NOMO-1 (cell line): Measurements from ENCODE around the gene REXO1.
A peak's percentile ranks its signal among the peaks of the same experiment; 100 is the strongest.

Experiments used
- DNase-seq, 2 experiments: peaks; one replicate each; lab custom pipeline; 2025; ENCODE audit not compliant: unreplicated experiment in 2 of 2; lab: John Stamatoyannopoulos, UW

REXO1 gene

DNA sequence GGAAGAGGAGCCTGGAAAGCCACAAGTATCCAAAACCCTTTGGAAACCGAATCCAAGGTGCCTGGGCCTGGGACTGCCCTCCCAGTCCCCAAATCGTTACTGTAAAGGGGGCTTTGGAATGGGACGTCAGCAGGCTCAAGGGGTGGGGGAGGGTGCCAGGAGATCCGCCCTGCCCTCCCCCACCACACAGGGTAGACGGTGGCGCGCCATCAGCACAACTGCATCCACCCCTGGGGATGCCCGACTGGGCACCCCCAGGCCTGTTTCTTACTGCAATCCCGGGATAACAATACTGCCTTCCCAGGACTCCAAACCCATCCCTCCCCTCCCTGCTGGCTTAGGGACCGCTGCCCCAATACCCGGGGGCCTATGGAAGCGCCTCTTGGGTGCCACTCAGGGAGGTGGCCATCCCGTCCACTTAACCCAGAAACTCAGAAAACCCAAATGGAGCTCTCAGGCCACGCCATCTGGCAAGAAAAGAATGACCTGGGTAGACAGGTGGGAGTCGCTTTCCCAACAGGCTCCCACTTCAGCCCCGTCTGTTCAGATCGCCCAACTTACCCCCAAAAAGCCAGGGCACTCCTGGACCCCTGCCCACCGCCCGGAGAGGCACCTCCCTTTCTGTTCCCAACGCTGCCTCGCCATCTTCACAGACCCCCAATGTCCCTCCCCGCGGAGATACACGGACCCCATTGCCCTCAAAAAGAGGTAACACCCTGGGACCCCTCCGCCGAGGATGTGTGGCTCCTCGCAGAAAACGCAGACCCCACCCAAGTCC, 12.7 kb upstream of the REXO1 start:
- no peak for DNase-seq

DNA sequence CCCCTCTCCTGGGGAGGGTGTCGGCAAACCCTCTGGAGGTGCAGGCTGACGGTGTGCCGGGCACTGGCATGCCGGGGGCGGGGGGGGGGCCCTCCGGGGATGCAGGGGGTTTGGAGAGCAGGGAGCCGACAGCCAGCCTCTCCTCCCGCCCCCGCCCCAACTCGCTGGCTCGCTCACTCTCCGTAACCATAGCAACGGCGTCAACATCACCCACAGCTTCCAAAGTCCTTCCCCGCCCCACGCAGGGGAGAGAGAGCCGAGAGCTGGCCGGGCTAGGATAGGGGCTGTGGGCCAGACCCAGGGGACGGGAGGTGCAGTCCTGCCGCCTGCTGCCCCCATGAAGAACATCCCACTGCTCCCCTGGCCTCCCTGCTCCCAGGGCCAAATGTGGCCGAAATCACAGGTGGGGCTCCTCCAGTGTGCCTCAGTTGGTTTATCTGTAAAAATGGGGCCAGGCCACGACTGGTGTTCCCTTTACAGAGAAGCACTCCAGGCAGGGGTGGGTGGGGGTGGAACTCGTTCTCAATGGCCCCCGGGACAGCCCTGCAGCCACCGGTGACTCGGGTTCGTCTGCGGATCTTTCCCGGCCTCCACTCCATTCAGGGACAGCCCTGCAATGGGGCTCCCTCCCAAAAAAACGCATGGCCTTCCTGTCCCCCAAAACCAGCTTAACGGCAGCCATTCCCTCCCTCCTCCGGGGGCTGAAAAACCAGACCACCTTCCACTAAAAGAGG, 11.9 kb upstream of the REXO1 start:
- DNase-seq, result no peak

DNA sequence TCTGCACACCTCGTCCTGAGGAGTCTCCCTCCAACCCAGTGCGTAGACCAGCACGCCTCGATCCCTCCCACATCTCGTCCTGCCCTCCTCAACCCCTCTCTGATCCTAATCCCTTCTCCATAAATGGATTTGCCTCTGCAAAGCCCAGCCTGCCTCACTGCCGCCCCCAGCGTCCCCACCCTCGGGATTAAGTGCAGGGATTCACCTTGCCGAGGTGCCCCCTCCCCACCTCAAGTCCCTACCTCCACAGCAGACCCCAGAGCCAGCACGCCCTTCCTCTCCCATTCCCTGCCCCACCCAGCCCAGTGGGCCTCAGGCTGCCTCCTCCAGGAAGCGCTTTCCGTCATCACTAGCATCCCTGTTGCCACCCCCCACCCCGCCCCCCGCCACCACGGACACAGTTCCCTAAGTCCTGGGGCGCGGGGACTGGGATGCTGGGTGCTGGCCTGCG, 11.1 kb upstream of the REXO1 start:
- DNase-seq, result no peak

DNA sequence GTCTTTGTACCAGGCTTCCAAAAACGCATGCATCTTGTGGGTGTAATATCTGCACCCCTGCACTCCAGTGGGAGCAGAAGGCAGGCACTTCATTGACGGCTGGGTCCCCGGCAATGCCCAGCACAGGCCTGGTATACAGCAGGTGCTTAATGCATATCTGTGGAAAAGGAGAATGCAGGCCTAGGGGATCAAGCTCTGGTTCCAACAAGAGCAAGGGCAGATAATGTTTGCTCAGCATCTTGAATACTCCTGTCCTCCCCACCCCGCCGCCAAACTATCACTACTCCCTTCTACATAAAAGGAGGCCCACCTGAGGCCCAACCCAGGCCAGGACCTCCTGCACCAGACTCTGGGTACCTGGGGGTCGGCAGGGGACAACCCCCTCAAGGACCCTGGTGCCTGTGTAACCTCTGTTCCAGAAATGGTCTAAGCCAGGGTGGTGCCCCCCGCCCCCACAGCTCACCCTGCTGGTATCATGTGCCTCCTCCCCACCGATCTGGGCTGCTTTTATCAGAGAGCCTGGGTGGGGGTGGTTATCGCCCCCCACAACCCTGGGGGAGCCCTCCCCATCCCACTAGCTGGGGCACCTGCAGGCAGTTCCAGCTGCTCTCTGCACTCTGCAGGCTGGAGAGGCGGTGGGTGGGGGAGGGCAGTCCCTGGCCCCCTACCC, 10.3 kb upstream of the REXO1 start:
- no peak for DNase-seq

DNA sequence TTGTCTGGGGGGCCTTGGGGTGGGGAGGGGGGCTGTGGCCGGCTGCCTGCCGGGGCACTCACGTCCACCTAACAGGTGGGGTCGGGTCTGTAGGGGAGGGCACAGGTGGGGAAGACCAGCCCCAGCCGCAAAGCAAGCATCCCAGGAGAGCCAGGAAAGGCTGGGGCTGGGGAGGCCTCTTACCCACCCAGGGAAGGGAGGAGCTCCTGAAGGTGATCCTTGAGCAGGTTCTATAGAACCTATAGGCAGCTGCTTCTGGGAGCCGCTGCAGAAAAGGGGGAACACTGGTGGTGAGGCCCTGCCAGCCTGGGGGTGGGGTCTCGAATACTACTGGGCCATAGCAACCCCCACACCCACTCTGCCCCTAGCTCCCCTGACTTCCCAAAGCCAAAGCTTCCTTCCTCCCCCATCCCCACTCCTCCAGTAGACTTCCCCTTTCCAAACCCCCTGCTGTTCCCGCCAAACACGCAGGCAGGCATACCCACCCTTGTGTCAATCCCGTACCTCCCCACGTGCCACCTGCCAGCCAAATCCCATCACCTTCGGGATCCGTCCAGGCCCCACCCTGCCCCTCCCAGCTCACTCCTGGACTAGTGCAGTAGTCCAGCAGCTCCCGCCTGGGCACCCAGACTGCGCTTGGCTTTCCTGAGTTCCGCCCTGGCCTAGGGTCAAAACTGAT, 9.5 kb upstream of the REXO1 start:
- no peak for DNase-seq

DNA sequence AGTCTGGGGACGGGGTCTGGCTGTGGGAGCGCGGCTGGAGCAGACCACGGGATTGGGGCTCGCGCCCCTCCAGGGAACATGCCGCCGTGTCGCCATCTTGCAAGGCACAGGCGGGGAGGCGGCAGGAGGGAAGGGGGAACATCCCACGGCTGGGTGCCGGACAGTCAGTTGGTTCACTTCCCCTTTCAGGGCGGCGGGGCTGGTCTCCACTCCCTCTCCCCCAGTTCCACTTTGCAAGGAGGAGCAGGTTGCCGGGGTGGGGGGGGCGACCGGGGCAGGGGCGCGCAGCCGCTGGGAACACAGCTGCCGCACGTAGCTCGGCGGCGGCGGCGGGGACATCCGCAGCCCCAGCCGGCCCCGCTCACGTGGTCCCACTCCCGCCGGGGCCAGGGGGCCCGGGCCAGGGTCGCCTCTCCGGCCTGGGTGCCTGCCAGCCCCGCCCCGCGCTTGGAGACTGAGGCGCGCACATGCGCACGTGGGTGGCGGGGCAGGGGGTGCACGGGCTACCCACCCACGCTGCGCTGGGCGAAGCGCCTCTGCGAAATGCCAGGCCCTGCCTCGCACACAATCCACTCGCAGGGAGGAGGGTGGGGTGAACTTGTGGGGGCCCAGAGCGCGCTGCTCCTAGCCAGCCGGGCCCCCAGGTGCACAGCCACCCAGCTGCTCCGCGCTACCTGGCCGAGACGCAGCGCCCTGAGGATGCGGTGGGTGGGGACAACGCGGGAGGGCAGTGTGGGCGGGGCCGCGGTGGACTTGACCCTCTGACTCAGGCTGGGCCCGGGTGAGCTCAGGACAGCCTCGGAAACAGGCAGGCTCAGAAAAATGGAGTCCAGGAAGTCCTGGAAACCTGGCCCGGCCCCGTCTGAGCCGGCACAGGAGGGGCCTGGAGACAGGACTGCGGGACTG, 8.7 kb upstream of the REXO1 start:
- DNase-seq, result peak; percentile 85 to 89

DNA sequence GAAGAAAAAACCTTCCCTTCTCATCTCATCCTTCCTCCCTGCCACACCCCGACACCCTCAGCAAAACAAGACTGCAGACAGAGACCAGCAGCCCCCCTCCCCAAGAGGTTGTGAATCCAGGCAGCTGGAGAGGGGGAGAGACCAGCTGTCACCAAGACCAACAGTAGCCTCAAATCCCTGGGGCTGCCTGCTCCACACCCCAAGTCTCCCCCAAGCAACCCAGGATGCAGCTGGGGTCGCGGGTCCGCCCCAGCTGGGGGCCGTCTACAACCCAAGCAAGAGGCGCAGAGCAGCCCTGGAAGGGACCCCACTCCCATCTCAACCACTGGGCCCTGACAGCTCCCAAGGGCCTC, 8.0 kb upstream of the REXO1 start:
- DNase-seq, result no peak

DNA sequence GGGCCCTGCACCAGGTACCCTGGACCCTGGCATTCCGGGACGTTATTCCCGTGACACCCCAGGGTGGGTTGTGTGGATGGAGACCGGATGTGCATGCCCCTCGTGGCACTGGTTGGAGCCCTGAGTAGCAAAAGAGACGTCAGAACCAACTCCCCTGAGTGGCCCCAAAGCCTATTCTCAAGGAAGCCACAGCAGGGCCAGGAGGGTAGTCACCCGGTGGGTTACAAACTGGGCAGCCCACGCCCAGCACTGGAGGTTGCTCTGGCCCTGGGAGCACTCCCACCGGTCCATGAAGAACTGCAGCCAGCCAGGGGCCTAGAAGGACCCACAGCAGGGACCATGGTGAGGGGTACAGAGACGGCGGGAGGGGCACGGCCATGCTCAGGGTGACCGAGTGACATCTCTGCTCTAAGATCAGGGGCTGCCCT, 7.6 kb upstream of the REXO1 start:
- peak in 1 of 2 experiments; percentile 27 for DNase-seq

DNA sequence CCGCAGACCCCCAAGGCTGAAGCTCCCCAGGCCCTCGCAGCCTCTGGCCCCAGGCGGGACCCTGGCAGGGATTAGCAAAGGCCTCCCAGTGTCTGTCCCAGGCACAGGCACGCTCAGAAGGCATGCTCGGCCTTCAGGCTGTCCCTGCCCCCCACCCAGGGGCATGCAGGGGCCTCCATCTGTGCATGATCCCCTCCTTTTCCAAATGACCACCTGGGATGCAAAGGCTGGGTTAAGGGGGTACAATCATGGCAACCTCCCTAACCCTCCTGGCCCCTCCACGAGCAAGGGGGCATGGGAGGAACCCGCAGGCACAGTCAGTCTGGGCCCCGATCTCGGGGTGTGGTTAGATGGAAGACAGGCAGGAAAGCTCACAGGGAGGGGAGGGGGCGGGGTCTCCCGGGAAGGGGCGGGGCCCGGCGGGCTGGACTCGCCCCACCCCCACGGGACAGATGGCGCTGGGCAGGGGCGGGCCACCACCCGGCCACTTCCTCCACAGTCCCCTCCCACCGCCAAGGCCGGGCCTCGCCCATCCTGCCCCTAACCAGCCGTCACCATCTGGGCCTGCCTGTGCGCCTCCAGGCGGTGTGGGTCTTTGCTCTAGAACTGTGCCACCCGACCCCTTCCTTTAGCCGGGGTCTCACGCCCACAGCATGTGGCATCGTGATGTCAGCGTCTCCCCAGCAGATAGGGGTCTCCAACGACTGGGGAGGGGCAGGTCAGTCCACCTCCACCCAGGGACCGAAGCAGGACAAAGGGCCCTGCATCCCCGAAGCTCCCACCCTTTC, 7.0 kb upstream of the REXO1 start:
- peak; percentile 88 to 94 for DNase-seq

DNA sequence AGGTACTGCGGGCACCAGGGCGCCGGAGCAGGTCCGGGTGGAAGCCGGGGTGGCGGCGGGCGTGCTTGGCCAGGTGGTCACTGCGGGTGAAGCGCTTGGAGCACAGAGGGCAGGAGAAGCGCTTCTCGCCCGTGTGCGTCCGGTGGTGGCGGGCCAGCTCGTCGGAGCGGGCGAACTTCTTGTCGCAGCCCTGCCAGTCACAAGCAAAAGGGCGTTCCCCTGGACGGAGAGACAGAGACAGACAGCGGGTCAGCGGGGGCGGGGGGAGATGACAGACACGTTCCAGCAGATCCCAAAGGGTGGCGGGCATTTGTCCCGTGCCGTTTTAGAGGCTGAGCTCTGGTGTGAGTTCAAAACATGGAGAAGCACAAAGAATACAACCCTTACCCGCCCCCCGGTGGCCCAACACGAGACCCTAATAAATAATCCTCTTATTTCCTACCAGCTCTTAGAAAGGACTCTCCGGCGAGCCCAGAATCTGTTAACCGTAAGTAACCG, 6.3 kb upstream of the REXO1 start:
- peak; percentile 58 to 59 for DNase-seq

DNA sequence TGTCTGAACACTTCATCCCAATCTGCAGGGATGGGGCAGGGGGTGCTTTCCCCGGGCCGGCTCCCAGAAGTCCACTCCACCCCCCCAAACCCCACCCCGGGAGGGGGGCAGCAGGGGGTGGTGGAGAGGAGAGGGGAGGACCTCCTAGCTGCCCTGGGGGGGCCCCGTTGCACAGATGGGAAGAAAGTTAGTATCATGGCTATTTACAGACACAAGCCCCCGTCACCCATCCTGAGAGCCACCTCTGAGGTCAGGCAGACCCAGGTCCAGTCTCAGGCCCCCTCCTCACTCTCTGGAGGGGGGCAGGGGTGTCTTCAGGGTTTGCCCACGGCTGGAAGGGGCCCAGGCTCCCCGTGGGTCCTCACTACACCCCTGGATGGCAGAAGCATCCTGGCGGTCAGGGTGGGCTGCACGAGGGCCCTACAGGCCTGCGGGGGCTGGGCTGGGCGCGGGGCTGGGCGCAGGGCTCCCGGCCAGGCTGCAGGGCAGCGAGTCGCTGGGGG, 5.8 kb upstream of the REXO1 start:
- DNase-seq, result no peak

DNA sequence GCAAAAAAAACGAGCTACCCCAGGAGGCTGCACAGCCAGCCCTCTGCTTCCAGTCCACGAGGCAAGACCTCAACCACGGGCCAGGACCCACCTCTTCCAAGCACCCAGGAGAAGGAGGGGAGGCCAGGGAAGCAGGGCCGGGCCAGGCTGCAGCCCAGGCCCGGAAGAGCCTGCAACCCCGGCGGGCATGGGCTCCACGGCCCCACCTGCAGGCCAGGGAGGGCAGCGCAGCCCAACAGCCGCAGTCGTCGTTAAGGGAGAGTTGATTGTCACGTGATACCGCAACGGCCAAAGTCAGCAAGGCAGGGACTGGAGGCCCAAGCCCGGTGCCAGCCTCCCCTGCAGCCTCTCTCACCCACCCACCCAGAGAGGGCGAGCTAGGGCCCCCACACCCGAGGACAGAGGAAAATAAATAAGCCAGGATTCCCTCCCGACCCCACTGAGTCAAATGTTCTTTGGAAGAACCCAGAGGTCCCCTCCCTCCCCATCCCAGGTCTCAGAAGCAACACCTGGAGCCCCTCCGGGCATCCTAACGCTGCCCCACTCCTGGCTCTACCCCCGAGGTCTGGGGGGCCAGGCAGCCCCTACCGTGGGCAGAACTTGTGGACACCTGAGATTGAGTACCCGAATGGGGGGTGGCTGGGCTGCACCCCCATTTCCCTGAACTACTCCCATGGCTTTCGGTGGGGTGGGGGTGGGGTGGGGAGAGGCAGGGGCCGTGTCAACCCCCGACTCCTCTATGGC, 5.2 kb upstream of the REXO1 start:
- peak; percentile 89 to 94 for DNase-seq

DNA sequence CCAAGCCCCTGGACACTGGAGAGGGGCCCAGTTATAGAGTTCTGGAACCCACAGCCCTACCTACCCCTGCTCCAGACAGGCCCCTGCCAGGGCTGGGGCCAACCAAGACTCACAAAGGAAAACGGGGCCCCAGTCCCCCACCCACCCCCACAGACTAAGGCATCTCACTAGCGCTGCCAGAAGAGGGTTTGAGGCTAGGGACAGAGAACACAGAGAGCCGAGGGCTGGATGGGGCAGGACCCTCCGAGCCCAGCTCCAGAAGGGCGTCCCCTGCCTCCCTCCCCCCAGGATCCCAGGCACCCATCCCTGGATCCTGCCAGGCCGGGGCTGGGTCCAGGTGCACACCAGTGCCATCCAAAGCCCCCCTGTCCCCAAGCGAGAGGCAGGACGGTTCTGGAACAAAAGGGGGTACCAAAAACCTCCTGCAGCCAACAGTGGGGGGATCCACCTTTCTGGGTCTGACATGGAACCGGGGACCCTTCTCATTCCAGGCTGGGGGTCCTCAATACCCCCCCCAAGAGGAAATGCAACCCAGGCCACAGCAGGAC, 4.4 kb upstream of the REXO1 start:
- no peak for DNase-seq

DNA sequence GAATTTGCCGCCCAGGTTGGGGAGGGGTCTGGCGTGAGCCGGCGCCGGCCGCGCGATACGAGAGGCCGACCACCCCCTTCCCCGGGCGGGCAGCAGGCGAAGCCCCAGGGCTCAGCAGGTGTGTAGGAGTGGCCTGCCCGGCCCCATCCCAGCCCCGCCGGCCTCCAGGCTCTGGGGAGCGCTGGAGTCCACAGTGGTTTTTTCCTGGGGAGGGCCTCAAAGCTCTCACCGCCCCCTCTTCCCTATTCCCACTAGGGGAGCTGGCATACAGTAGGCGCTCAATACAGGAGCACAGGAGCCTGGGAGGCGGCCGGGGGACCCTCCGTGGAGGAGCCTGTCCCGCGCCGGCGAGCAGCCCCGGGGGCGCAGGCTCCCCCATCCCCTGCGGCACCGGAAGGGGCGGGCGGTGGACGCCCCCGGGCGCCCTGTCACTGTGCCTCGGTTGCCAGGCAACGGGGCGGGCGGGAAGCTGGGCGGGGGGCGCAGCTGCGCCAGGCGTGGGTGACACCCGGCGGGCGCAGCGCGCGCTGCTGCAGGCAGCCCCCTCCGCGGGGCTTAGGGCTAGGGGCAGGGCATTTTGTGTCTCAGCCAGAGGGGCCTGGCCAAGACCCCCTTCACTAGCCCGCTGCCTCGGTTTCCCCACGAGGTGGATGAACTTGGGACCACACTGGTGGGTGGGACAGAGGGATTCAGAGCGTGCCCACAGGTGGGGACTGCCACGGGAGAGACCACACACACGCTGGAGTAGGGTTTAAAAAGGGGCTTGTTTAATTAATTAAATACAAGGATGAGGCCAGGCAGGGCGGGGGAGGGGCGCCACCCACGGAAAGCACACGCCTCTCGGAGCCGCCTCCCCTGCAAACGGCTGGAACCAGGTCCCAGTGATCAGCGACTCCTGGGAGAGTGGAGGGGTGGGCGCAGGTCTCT, 3.6 kb upstream of the REXO1 start:
- no peak for DNase-seq

DNA sequence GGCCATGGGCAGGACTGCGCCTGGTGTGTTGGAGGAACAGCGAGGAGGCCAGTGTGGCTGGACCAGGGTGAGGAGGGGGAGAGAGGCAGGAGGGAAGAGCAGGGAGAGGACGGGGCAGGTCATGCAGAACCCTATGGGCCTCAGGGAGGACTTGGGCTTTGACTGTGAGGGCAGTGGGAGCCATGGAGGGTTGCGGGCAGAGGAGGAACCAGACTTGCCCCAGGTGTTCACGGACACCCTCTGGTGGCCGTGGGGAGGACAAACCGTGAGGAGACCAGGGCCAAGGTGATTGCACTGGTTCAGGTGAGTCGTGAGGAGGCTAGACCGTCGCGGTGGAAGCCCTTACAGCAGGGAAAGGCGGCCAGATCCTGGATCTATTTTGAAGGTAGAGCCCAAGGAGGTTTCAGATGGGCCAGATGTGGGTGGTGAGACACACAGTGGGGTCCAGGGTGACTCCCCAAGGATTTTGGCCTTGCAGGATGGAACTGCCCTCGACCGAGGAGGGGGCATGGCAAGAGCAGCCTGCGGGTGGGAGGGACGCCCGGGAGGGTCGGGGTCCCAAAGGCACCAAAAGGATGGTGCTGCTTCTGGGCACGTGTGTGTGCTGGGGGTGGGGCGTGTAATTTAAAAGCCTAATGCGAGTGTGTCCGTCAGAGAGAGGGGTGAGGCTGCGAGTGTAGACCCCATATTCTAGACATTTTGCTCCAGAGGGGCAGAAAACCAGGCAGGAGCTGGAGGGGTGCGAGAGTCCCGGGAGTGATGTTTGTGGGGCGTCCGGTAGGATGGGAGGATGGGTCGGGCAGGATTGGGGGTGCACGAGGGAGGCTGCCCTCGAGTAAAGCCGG, 2.7 kb upstream of the REXO1 start:
- no peak for DNase-seq

DNA sequence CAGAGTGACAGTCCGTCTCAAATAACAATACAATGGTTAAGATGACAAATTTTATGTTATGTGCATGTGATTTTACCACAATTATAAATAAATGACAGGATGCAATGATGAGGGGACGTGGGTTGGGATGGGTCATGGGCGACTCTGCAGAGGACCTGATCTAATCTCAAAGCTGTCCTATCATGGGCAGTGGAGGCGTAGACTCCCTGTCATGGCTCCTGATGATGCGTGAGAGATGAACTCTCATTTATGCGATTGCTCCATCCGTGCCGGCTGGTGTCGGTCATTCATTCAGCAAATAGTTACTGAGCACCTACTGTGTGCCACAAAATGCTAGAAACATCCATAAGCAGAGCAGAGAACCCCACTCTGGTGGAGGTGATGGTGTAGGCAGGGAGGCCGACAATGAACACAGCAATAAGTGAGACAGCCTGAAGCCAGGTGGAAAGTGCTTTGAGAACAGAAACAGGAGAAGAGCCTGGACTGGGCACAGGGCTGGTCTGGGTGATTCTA, 1.7 kb upstream of the REXO1 start:
- DNase-seq, result no peak
